GM21423 (cell line): Measurements from ENCODE around the gene TRPC1.

Experiments
- ATAC-seq: cut with Tn5 transposase; IDR thresholded peaks from one replicate; pipeline ENCODE4 v1.9.1; 2021; ENCODE audit warnings: mild to moderate bottlenecking, moderate library complexity; ENCODE audit not compliant: unreplicated experiment

Gene TRPC1

DNA sequence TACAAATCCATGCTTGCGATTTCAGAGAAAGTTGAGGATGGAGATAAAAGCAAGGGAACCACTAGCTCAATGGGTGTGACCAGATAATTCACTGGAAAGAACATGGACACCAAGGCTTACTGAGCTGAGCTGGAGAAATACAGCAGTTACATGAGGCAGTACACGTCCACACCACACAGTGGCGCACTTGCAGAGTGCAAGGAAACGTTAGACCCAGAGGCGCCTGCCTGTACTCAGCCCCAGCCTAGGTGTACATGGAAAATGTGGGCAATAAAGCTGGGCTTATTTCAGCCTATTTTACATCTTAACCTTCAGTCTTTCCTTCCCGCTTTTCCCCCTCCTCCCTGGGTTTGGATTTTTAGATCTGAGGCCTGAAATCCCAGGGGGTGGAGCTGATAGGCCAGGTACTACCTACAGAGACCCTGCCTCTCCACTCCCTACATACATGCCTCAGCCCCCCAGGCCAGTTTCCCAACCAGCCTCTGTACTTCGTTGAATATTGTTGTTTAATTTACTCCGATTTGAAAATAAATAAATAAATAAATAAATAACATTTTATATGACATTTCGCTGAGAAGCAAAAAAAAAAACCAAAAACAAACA is 105.0 kb downstream of the TRPC1 start:
- peak; percentile 98 for ATAC-seq

DNA sequence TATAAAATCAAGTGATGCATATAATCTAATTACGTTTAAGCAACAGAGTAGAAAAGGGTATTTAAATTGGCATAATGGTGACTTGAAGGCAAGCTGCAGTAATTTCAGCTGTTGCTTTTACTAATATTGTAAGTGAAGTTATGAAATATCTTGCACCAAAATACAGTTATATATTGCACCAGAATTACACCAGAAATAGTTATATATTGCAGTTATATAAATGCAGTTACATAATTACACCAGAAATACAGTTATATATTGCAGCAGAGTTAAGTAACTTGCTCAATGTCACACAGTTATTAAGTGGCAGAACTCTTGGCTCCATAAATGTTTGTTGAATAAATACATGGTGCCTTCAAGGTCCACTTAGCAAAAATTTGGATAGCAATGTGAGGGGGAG is 113.7 kb downstream of the TRPC1 start:
- ATAC-seq, result no peak

DNA sequence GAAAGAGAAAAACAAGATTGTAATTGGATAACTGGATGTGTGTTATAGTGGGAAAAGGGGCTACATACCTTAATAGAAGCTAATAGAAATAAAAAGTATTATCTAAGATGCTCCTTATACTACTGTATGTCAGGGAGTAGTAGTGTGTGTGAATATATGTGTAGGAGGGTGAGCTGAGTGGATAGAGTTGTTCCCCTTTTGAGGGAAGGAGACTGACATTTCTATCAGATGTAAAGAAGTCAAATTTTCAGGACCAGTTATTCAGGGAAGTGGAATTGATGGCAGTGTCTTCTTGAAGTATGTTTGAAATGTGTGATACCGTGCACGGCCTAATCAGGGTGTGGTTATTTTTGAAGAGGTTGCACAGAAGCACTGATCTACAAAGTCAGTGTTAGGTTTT is 116.0 kb downstream of the TRPC1 start:
- ATAC-seq, result no peak

DNA sequence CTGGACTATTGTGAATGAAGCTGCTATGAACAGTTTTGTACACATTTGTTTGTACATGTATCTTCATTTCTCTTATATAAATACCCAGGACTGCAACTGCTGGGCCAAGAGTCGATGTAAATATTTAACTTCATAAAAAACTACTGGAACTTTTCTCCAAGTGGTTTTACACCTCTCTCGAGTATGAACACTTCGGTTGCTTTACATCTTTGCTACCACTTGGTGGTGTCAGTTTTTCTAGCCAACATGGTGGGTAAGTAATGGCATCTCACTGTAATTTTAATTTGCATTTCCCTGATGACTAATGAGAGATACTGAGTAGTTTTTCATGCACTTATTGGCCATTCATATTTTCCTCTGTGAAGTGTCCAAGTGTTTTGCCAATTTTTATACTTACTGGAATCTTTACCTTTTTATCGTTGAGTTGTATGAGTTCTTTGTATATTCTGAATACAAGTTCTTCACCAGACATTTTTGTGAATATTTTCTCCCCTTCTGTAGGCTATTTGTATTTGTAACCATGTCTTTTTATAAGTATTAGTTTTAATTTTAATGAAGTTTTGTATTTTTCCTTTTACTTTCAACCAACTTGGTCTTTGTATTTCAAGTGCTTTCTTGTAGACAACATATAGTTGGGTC is 120.6 kb downstream of the TRPC1 start:
- no peak for ATAC-seq

DNA sequence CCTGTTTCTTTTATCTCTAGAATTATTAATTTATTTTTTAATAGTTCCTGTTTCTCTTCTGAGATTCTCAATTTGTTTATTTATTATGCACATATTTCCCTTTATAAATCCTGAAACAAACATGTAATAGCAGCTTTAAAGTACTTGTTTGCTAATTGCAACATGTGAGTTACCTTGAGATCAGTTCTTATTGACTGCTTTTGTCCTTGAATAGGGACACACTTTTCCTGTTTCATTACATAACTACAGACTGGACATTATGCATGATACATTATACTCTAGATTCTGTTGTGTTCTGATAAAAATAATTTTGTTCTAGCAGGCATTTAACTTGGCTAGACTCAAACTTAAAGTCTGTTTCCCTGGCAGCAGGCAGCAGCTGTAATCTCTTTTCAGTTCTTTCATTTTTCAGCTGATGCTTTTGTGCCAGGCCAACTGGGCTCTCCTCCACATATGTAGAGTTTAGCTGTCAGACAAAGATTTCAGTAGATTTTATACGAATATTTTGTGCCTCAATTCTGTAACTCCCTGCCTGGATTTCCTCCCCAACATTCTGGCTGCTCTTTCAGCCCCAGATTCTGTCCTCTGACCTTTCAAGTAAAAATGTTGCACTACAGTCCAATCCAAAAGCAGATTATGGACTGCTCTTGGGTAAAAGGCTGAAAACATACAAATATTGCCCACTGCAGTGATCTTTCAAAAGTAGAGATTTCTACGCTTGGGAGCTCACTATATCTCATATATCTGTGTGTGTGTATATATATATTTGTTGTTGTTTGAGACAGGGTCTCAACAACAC is 123.1 kb downstream of the TRPC1 start:
- ATAC-seq, result no peak

DNA sequence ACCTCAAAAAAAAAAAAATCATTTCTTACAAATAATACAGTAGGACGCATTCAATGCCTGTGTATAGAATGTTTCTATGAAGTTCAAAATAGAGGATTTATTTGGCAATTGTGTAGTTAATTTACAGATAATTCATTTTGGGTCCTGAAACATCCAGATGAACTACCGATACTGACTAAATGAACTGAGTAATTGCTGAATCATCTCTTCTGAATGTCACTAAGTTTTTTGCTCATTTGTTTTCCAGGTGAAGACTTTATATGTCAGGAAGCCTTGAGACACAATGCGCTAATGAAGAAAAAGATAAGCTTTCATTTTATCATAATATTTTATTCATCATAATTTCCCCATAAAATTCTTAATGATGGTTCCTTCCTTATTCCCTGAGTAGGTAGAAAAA is 125.3 kb downstream of the TRPC1 start:
- no peak for ATAC-seq

DNA sequence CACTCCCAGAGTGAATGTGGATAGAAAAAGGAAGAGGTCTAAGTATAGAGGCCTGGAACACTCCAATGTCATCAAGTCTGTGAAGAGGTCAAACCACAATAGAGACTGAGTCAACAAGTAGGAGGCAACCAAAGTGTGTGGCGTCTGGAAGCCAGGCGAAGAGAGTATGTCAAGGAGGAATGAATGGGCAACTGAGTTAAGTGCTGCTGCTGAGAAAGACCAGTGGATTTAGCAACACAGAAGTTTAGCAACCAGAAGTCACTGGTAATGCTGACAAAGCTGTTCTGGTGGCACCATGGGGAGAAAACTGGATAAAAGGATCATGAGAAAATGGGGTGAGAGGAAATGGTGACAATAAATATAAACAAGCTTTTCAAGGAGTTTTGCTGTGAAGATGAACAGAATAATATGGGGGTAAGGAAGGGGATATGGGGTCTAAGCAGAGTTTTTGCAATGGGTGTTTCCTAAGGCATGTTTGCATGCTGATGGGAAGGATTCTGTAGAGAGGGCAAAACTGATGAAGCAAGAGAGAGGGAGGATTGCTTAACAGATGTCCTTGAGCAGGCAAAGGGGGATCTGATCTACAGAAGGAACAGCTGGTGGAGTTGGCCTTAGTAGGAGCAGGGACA is 126.7 kb downstream of the TRPC1 start:
- no peak for ATAC-seq

DNA sequence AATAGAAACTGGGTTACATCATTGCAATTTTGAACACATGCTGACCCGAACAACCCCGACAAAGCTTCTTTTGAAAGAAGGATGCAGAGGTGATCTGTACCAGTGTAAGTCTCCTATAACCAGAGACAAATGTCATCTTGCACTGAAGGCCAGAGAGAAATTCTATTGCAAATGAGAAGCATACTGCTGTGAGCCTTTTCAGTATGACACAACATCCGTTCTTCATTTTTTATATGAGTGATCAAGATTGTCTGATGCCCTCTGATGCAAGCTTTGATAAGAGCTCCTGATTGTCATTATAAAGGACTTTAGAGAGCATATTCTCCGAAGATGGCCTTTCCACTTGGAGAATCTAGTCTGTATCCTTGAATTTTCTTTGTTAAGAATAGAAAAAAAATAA is 128.2 kb downstream of the TRPC1 start:
- ATAC-seq, result no peak

DNA sequence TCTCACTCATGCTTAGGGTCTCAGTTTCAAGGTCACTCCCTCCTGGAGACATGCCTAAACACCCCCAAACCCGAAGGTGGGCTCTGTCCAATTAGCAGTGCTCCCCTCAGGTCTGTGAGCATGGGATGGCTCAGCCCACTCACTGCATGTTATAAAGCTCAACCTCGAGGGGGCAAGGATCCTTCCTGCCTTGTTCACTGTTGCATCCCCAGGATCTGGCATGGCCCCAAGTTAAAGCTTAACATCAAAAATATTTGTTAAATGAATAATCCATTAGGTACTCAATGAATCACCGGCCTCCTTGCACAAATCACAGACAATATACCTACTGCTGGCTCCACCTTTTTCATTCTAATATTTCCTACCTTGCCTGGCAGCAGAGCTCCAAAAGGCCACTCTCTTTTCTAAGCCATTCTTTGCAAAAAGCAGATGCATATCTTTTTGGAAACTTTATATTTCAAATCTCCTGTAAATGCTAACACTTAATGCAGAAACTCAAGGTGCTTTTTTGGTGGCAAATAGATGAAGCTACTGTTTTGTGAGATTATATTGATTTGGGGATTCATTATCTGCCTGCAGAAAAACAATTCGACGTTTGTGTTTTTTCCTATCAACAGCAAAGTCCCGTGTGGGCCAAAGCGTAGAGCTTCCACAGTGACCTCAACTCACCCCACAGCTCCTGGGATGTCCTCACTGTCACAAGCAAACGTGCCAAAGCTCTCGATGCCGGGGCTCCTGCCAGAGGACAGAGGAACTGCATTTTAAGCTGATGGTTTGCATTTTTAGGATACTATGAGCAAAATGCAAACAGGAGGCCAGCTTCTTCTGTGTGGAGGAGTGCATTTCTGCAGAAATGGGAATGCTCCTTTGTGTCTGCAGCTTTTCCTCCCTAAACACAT is 129.7 kb downstream of the TRPC1 start:
- ATAC-seq, result no peak

DNA sequence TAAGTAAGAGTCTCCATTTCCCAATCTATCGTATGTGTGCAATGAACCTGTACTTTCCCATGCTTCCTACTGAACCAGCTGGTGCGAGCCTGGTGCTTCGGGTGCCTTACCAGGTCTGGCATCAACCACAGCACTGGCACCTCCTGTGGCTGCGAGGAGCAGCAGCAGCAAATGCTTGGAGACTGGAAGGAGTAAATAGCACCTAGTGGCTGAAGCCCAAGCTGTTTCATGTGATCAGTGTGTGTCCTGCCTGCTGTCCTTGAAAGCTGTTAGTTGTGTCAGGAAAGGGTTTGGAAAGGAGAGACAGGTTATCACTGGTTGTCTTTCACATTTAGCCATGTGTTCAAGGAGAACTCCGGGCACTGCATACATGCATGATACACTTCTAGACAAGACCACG is 133.2 kb downstream of the TRPC1 start:
- ATAC-seq, result no peak
